Measurements from ENCODE around the gene ALX3.

The ALX3 gene

DNA sequence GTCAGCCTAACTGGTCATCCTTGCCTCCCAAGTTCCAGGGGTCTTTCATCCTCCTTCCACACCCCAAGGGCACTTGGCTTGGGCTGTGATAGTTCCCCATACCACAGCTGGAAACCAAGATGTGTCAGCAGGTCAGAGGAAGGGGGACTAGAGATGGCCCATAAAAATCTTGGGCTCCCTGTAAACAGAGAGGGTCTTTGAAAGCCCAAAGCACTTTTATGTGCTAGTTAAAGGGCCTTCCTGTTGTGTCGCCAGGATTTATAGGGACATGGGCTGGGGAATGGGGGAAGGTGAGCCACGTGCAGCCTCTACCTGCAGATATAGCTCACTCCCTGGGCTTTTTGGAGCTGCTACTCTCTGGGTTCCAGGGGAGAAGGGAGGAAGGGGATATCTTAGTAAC, 29.9 kb upstream of the ALX3 start:
- TF ChIP-seq CTCF (IDR thresholded peaks at IDR 0.05; ENCODE audit: extremely low read depth, insufficient read depth, missing control alignments): no peak
- no peak for DNase-seq (ENCODE audit: low spot score)
- in situ Hi-C loops (cut with MboI; ENCODE audit: low pct_unique_long_range_greater_than_20kb, low sequenced_read_pairs, unreplicated experiment): no loop called here

GRCh38 chr1:110098222-110099026, 28.0 kb upstream of the ALX3 start:
- no peak for TF ChIP-seq CTCF (IDR thresholded peaks at IDR 0.05; ENCODE audit: extremely low read depth, insufficient read depth, missing control alignments)
- in situ Hi-C loops (cut with MboI; ENCODE audit: low pct_unique_long_range_greater_than_20kb, low sequenced_read_pairs, unreplicated experiment): no loop called here
- no peak for DNase-seq (ENCODE audit: low spot score)

DNA sequence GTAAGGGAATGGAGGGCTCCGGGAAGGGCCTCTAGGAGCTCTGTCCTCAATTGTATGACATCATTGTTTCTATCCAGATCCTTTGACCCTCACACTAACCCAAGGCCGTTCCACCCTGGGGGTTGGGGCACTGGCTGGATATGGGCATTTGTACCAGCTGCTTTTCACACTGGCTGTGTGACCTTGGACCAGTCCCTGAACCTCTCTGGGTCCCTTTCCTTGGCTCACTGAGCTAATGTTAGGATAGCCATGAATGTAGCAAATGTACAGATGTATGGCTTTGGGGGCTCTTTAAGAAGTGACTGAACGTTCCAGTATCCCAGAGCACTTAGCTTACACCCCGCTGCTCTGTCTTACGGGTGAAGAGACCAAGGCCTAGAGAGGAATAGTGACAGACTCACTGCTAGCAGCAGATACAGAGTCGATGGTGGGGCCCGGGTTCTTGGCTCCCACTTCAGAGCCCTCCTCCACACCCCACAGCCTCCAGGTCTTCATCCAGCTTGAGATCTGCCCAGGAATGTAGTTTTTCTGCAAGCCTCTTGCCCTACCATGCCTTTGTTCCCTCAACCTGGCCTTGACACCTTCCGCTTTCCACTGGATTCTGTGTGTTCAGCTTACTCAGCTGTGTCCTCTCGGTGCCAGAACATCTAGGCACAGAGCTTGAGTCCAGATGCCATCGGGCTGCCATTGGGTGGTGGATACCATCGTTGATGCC, 27.2 kb upstream of the ALX3 start:
- DNase-seq (ENCODE audit: low spot score): no peak
- TF ChIP-seq CTCF (IDR thresholded peaks at IDR 0.05; ENCODE audit: extremely low read depth, insufficient read depth, missing control alignments): no peak
- in situ Hi-C loops (cut with MboI; ENCODE audit: low pct_unique_long_range_greater_than_20kb, low sequenced_read_pairs, unreplicated experiment): no loop called here

DNA sequence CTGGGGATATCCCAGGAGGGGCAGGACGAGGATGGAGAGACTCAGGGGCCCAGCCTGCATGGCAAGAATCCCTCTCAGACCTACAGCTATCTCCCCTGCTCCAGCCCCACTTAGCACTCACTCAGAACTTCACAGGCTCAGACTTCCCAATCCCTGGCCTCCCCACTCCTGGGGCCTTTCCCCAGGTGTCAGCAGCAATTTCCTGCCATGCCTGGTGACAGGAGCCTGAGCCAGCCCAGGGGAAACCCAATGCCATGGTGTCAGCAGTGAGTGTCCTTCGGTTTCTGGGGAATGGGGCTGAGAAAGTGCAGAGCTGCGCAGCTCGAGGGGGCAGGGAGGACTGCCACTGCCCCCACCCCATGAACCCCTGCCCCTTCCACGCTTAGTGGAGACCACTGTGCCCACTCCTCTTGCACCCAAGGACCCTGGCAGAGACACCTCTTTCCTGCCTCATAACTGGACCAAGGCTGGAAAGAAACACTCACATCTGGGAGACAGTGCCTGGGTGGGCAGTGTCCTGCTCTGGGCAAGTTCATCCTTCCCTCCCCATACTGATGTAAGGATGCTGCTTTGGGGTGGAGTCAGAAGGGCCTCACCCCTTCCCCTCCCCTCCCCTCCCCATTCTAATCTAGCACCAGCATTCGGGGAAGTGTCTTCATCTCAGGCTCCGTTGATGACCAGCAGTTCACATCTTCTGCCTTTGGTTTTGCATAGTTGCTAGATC, 24.6 kb upstream of the ALX3 start:
- no peak for DNase-seq (ENCODE audit: low spot score)
- in situ Hi-C loops (cut with MboI; ENCODE audit: low pct_unique_long_range_greater_than_20kb, low sequenced_read_pairs, unreplicated experiment): no loop called here
- TF ChIP-seq CTCF (IDR thresholded peaks at IDR 0.05; ENCODE audit: extremely low read depth, insufficient read depth, missing control alignments): no peak

GRCh38 chr1:110092991-110093390, 22.5 kb upstream of the ALX3 start:
- no peak for TF ChIP-seq CTCF (IDR thresholded peaks at IDR 0.05; ENCODE audit: extremely low read depth, insufficient read depth, missing control alignments)
- in situ Hi-C loops (cut with MboI; ENCODE audit: low pct_unique_long_range_greater_than_20kb, low sequenced_read_pairs, unreplicated experiment): no loop called here
- no peak for DNase-seq (ENCODE audit: low spot score)

DNA sequence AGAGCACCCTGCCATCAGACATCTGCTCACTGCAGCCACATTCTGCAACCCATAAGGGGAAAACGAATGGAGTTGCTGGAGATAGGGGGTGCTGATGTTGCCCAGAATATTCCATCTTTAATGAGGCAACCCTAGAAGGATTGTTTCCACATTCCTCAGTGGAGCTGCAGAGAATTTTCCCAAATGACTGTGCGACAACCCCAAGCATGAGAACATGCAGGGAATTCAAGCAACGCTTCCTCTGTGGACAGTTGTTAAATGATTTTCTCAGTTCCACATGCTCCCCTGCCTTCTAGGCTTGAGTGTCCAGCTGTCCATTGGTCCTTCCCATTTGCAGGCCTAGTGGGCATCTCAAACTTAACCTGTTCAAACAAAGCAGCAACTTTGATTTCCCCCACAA, 21.3 kb upstream of the ALX3 start:
- no peak for DNase-seq (ENCODE audit: low spot score)
- TF ChIP-seq CTCF (IDR thresholded peaks at IDR 0.05; ENCODE audit: extremely low read depth, insufficient read depth, missing control alignments): no peak
- in situ Hi-C loops (cut with MboI; ENCODE audit: low pct_unique_long_range_greater_than_20kb, low sequenced_read_pairs, unreplicated experiment): no loop called here

Measured in GM13977 (cell line).